Endometrial microvascular endothelial cells (primary cell): ENCODE results near the gene CXCR6. TPM values are rescaled to one million over a fixed set of nuclear protein-coding genes. Genes with fewer than 3 reads are reported as not detected.

Experiments used
- in situ Hi-C: cut with HindIII; loops from 2 replicates; pipeline ENCODE4 v1.10.0; 2017; ENCODE audit warnings: low sequenced_read_pairs, low pct_unique_long_range_greater_than_20kb; ENCODE audit errors: inconsistent ontology term
- total RNA-seq: library from RNA; depleted of rRNA; stranded (reverse); fragments of >200 nt; gene quantifications from one replicate; pipeline ENCODE4 v1.2.3, GENCODE V29; 2015; ENCODE audit errors: inconsistent ontology term

CXCR6 gene
- total RNA-seq, 1 donor from 2014 or later = not detected

- in situ Hi-C loops = no loop called here
These were observed 37.1 kb downstream of the CXCR6 start for GRCh38 chr3:45980229-45980813.

- in situ Hi-C loops = no loop called here
These were observed 37.6 kb downstream of the CXCR6 start for GRCh38 chr3:45980819-45981218.

- in situ Hi-C loops = no loop called here
These were observed 38.2 kb downstream of the CXCR6 start for GRCh38 chr3:45981346-45982074.

GRCh38 chr3:45983770-45984169, 40.5 kb downstream of the CXCR6 start:
- in situ Hi-C loops = no loop called here

GRCh38 chr3:45984331-45985312, 41.4 kb downstream of the CXCR6 start:
- in situ Hi-C loops = no loop called here

GRCh38 chr3:45985532-45986302, 42.5 kb downstream of the CXCR6 start:
- in situ Hi-C loops = no loop called here

- in situ Hi-C loops = no loop called here
These were observed 43.2 kb downstream of the CXCR6 start for GRCh38 chr3:45986303-45986982.

- in situ Hi-C loops = no loop called here
These were observed 44.4 kb downstream of the CXCR6 start for GRCh38 chr3:45987368-45988291.

GRCh38 chr3:45988362-45988761, 45.1 kb downstream of the CXCR6 start:
- in situ Hi-C loops = no loop called here

GRCh38 chr3:45988804-45989203, 45.5 kb downstream of the CXCR6 start:
- in situ Hi-C loops = no loop called here

- in situ Hi-C loops = no loop called here
These were observed 46.9 kb downstream of the CXCR6 start for GRCh38 chr3:45990181-45990580.

GRCh38 chr3:45991341-45991740, 48.1 kb downstream of the CXCR6 start:
- in situ Hi-C loops = no loop called here

- in situ Hi-C loops = no loop called here
These were observed 49.0 kb downstream of the CXCR6 start for GRCh38 chr3:45992133-45992729.

- in situ Hi-C loops = no loop called here
These were observed 49.6 kb downstream of the CXCR6 start for GRCh38 chr3:45992821-45993221.

GRCh38 chr3:45993421-45994027, 50.3 kb downstream of the CXCR6 start:
- in situ Hi-C loops = no loop called here

- in situ Hi-C loops = no loop called here
These were observed 51.4 kb downstream of the CXCR6 start for GRCh38 chr3:45994419-45995235.
